ENCODE measurements around the gene DPH1.

The DPH1 gene

GRCh38 chr17:2015314-2015713 is 14.6 kb upstream of the DPH1 start:
- TF ChIP-seq CTCF (conservative IDR thresholded peaks at IDR 0.05; ENCODE audit: control insufficient read depth, insufficient read depth, low read depth, low read length): no peak
- DNase-seq (ENCODE audit: low read depth): no peak
- no peak overlapping the region for H3K4me3 ChIP-seq (ENCODE audit: control insufficient read depth, low read depth, low read length)

GRCh38 chr17:2016494-2016893 is 13.5 kb upstream of the DPH1 start:
- TF ChIP-seq CTCF (conservative IDR thresholded peaks at IDR 0.05; ENCODE audit: control insufficient read depth, insufficient read depth, low read depth, low read length): no peak
- no peak overlapping the region for H3K4me3 ChIP-seq (ENCODE audit: control insufficient read depth, low read depth, low read length)
- DNase-seq (ENCODE audit: low read depth): no peak

- no peak for DNase-seq (ENCODE audit: low read depth)
- TF ChIP-seq CTCF (conservative IDR thresholded peaks at IDR 0.05; ENCODE audit: control insufficient read depth, insufficient read depth, low read depth, low read length): no peak
These were observed 12.5 kb upstream of the DPH1 start for GRCh38 chr17:2017274-2017941.

GRCh38 chr17:2018716-2019510 is 11.0 kb upstream of the DPH1 start:
- DNase-seq (ENCODE audit: low read depth): no peak
- TF ChIP-seq CTCF (conservative IDR thresholded peaks at IDR 0.05; ENCODE audit: control insufficient read depth, insufficient read depth, low read depth, low read length): no peak
- H3K4me3 ChIP-seq (ENCODE audit: control insufficient read depth, low read depth, low read length): no peak overlapping the region

More at GRCh38 chr17:2017274-2017941, 12.5 kb upstream of the DPH1 start:
- H3K4me3 ChIP-seq (ENCODE audit: control insufficient read depth, low read depth, low read length): no peak overlapping the region

- no peak overlapping the region for H3K4me3 ChIP-seq (ENCODE audit: control insufficient read depth, low read depth, low read length)
- DNase-seq (ENCODE audit: low read depth): no peak
- TF ChIP-seq CTCF (conservative IDR thresholded peaks at IDR 0.05; ENCODE audit: control insufficient read depth, insufficient read depth, low read depth, low read length): no peak
These were observed 10.2 kb upstream of the DPH1 start for GRCh38 chr17:2019723-2020122.

GRCh38 chr17:2020721-2021120 is 9.2 kb upstream of the DPH1 start:
- no peak for TF ChIP-seq CTCF (conservative IDR thresholded peaks at IDR 0.05; ENCODE audit: control insufficient read depth, insufficient read depth, low read depth, low read length)
- DNase-seq (ENCODE audit: low read depth): no peak
- H3K4me3 ChIP-seq (ENCODE audit: control insufficient read depth, low read depth, low read length): no peak overlapping the region
